Uterus (tissue), 2 donors: Measurements from ENCODE around the gene TMEM131L.

ENCODE experiments used
- POLR2A ChIP-seq, 2 donors: fragments of 450-650 bp; IDR thresholded peaks; one replicate each; pipeline ENCODE4 v1.6.1; 2016; ENCODE audit warnings: antibody characterized with exemption in 2 of 2, mild to moderate bottlenecking in 1 of 2, moderate library complexity in 1 of 2
- TF ChIP-seq, protein P1 (sequence below), 4 experiments: fragments of 200-600 bp in 2 of 4; fragments of 450-650 bp in 2 of 4; sonication (generic) in 2 of 4; IDR thresholded peaks; one replicate each; pipeline ENCODE4 v1.5.1; 2016 to 2019; ENCODE audit warnings: antibody characterized with exemption in 4 of 4, mild to moderate bottlenecking in 2 of 4, moderate library complexity in 1 of 4

- TF ChIP-seq, protein P1, sequence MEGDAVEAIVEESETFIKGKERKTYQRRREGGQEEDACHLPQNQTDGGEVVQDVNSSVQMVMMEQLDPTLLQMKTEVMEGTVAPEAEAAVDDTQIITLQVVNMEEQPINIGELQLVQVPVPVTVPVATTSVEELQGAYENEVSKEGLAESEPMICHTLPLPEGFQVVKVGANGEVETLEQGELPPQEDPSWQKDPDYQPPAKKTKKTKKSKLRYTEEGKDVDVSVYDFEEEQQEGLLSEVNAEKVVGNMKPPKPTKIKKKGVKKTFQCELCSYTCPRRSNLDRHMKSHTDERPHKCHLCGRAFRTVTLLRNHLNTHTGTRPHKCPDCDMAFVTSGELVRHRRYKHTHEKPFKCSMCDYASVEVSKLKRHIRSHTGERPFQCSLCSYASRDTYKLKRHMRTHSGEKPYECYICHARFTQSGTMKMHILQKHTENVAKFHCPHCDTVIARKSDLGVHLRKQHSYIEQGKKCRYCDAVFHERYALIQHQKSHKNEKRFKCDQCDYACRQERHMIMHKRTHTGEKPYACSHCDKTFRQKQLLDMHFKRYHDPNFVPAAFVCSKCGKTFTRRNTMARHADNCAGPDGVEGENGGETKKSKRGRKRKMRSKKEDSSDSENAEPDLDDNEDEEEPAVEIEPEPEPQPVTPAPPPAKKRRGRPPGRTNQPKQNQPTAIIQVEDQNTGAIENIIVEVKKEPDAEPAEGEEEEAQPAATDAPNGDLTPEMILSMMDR (IDR thresholded peaks at IDR 0.05) = no peak
- no peak for TF ChIP-seq POLR2A (IDR thresholded peaks at IDR 0.05)
These were observed 155.9 kb downstream of the TMEM131L start for GRCh38 chr4:153622093-153622492.
